Suppressor macrophage treated with lipopolysaccharide for 1 hour (primary cell): Measurements from ENCODE around the gene KRT36.

Experiments used
- DNase-seq, 3 donors: peaks; one replicate each; pipeline ENCODE4 v3.0.0-alpha.2; 2020 to 2022

The KRT36 gene

GRCh38 chr17:41475421-41475820 lies 14.3 kb downstream of the KRT36 start:
- no peak for DNase-seq

- DNase-seq = no peak
Observed at GRCh38 chr17:41474863-41475262, 14.8 kb downstream of the KRT36 start.

GRCh38 chr17:41468346-41468745 lies 21.4 kb downstream of the KRT36 start:
- DNase-seq = no peak

- DNase-seq = no peak
Observed at GRCh38 chr17:41467561-41467960, 22.1 kb downstream of the KRT36 start.

- no peak for DNase-seq
Observed at GRCh38 chr17:41466988-41467387, 22.7 kb downstream of the KRT36 start, which contains the start of gene KRT32. KRT32 (minus strand) TSS chr17:41467386; CDS start chr17:41467325, 61 bp downstream.

- peak; percentile 37 to 60 (median 59) for DNase-seq
Observed at GRCh38 chr17:41464682-41465081, 25.0 kb downstream of the KRT36 start.

- no peak for DNase-seq
Observed at GRCh38 chr17:41464173-41464572, 25.5 kb downstream of the KRT36 start.

DNA sequence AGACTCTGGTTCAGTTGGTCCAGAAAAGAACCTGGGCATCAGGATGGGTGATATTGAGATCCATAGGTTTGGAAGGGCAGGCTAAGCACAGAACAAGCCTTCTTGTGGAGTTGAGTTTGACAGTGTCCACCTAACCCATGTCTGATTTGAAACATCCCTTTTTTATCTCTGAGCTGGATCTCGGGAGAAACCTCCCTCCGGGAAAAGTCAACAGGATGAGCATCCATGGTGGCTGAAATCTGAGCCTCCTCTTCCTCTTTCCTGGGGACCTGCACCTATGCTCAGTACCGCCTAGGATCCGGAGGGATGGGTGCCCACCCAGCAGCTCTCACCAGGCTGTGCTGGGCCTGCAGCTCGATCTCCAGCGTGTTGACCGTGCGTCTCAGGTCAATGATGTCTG lies 26.0 kb downstream of the KRT36 start:
- no peak for DNase-seq

DNA sequence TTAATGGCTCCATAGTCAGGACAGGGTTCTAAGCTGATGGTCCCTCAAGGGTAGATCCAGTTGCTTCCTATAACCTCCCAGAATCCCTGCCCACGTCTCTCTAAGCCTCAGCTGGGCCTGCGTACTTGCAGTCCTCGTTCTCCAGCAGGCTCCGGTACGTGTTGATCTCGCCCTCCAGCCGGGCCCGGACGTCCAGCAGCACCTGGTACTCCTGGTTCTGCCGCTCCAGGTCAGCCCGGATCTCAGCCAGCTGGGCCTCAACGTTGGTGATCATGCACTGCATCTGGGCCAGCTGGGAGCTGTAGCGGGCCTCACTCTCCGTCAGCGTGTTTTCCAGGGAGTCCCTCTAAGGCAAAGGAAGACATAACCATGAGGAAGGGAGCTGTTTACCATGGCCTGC lies 27.0 kb downstream of the KRT36 start:
- DNase-seq = no peak

DNA sequence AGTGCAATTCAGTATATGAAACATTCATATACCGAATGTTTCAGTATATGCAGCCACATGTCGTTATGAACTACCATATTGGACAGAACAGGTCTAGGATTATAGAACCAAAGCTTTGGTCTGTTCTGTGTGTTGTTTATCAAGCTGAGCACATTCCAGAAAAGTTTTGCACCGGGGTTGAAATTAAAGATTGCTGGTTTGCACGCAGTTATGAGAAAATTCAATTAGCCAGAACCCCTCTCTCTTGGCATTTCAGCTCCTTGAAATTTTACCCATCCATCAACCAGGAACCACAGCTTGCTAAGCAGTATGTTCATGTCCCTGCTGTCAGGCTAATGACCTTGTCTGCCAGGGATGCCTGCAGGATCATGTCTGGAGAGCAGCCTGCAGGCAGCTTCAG lies 32.0 kb downstream of the KRT36 start:
- no peak for DNase-seq

GRCh38 chr17:41456204-41456603 lies 33.5 kb downstream of the KRT36 start:
- no peak for DNase-seq

GRCh38 chr17:41455236-41455635 lies 34.5 kb downstream of the KRT36 start:
- DNase-seq = peak in 1 of 3 donors; percentile 10

DNA sequence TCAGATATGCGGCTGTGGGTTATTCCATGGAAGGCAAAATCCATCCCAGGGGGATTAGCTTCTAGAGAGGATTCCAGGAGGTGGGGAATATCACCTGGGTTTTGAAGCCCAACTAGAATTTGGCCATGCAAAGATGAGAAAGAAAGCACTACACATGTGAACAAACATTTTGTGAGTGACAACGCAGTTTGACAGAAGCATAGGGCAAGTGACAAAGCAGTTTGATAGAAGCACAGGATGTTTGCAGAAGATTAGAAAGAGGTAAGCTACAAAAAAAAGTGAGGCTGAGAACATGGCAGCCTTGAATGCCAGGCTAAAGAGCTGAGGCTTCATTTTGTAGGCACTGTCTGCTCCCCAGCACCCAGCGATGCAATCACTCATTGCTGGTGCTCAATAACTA lies 36.6 kb downstream of the KRT36 start:
- DNase-seq = no peak

- peak; percentile 19 to 39 (median 21) for DNase-seq
Observed at GRCh38 chr17:41452281-41452680, 37.4 kb downstream of the KRT36 start.

GRCh38 chr17:41451154-41451728 lies 38.5 kb downstream of the KRT36 start:
- no peak for DNase-seq

- DNase-seq = no peak
Observed at GRCh38 chr17:41449008-41449407, 40.7 kb downstream of the KRT36 start.

DNA sequence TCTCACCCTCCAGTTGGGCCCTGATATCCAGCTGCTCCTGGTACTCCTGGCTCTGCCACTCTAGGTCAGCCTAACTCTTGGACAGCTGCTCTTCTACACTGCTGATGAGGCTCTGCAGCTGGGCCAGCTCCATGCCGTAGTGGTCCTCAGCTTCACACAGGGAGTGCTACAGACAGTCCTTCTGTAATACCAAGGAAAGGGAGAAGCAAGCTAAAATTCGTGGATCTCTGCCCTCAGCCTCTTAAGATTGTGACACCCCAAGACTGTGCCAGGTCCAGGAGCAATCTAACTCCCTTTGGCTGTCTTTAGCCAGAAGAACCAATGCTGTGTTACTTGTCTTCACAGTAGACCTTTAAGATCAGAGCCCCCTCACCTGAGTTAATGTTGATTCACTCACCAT lies 41.2 kb downstream of the KRT36 start:
- DNase-seq = no peak

- DNase-seq = peak in 2 of 3 donors; percentile 23 to 27
Observed at GRCh38 chr17:41446806-41447205, 42.9 kb downstream of the KRT36 start.

GRCh38 chr17:41444640-41445039 lies 45.1 kb downstream of the KRT36 start:
- DNase-seq = no peak

DNA sequence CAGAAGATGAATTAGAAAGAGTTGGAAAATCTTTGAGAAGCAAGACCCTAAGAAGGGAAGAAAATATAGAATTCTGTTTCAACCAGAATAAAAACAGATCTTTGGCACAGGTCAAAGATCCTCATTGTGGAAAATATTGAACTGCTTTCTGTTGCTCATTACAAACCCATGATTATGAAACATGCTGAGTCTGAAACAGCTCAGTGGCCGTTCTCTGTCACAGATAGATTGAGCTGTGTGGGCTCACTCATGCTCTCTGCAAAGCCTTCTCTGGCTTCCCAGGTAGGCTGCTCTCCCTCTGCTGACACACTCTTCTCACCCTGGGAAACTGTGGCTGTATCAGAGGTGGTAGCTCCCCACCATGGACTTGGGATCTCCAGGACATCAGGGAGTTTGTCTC lies 45.5 kb downstream of the KRT36 start:
- DNase-seq = peak in 1 of 3 donors; percentile 12

- peak in 1 of 3 donors; percentile 6 for DNase-seq
Observed at GRCh38 chr17:41442739-41443138, 47.0 kb downstream of the KRT36 start.

DNA sequence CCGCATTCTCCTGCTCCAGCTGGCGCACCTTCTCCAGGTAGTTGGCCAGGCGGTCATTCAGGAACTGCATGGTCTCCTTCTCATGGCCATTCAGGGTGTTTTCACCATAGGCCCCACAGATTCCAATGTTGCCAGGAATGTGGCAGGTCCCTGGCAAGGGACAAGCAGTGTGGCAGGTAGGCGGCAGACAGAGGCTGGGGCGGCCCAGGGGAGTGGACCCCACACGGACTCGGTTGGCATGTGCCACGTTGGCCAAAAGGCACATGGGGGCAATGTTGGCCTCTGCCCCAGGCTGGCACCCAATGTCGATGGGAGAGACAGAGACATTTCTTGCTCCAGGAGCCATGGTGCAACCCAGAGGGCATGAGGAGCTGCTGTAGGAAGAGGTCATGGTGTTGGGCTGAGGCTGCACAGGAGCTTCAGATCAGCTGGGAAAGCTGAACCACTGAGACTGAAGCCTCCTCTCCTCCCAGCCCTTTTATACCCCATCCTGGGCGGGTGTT lies 49.1 kb downstream of the KRT36 start, which contains the start of gene KRT38:
Gene KRT38, minus strand, starts transcription at position 453 of the 503 bp plus-strand sequence. Its CDS starts 62 bp downstream, at position 391.
- no peak for DNase-seq

DNA sequence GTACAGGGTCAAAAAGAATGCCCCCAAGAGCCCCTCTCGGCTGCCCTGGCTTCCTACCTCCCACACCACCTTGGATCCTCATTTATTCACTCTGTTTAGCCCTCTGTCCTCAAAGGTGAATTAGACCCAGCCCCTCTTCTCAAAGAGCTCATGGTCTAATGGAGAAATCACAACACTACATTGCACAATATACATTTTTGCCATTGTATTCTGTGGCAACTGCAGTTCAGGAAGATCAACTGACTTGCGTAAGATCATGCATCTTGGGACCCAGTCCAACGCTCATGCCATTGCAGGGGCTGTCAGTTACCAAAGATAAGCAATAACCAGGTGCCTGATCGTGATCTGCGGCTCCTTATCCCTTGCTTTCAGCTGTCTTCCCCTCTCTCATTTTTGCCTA lies 50.3 kb downstream of the KRT36 start:
- DNase-seq = peak in 1 of 3 donors; percentile 25

GRCh38 chr17:41437769-41438168 lies 51.9 kb downstream of the KRT36 start:
- no peak for DNase-seq

DNA sequence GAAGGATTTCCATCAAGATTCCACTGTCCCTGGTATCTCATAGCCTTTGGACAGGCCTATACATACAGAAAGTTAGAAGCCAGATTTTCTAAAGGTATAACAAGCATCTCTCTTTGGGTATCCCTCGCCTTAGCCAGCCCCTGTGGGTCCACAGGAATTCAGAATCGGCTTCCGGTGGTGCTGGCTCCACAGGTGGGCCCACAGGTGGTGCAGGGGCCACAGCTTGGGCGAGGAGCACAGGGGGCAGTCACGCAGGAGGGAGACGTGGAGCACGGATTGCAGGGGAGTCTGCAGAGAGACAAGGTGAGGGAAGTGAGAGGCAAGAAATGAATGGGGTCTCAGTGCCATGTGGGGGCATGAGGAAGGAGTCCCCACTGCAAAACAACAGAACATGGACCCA lies 52.5 kb downstream of the KRT36 start:
- no peak for DNase-seq
